CD14-positive monocyte (primary cell): ENCODE data around the gene MAML3. TPM values are rescaled to one million over a fixed set of nuclear protein-coding genes. Genes with fewer than 3 reads are reported as not detected.

Source experiments
- DNase-seq, 3 donors: peaks; one replicate each; pipeline ENCODE4 v3.0.0-alpha.2; 2011 to 2022
- H2AFZ ChIP-seq: 2 replicates; pipeline ENCODE4 v1.6.0; 2012; ENCODE audit warnings: mild to moderate bottlenecking, low read depth, low read length, inconsistent platforms; ENCODE audit not compliant: insufficient read depth, poor library complexity, severe bottlenecking
- H3K27ac ChIP-seq, 2 donors: 1 replicate in 1 of 2; 2 replicates in 1 of 2; pipeline ENCODE4 v1.5.1; 2012 to 2013; ENCODE audit warnings: low read length in 2 of 2, control low read depth in 1 of 2, inconsistent platforms in 1 of 2, low read depth in 1 of 2, mild to moderate bottlenecking in 1 of 2
- H3K27me3 ChIP-seq, 2 donors: one replicate each; pipeline versions ENCODE4 v1.6.0 to v1.6.1; 2011 to 2013; ENCODE audit warnings: low read length in 2 of 2; ENCODE audit not compliant: control insufficient read depth in 2 of 2, insufficient read depth in 2 of 2
- H3K36me3 ChIP-seq, 2 donors: replicated peaks in 1 of 2; 1 replicate in 1 of 2; 2 replicates in 1 of 2; pipeline versions ENCODE4 v1.5.1 to v1.6.1; 2012 to 2013; ENCODE audit warnings: low read length in 2 of 2, control low read depth in 1 of 2, inconsistent platforms in 1 of 2, mild to moderate bottlenecking in 1 of 2; ENCODE audit not compliant: insufficient read depth in 2 of 2, control insufficient read depth in 1 of 2
- H3K4me1 ChIP-seq, 2 donors: 1 replicate in 1 of 2; 2 replicates in 1 of 2; pipeline versions ENCODE4 v1.5.1 to v1.6.1; 2012 to 2013; ENCODE audit warnings: low read length in 2 of 2, control low read depth in 1 of 2, inconsistent platforms in 1 of 2, mild to moderate bottlenecking in 1 of 2, moderate library complexity in 1 of 2; ENCODE audit not compliant: insufficient read depth in 2 of 2, control insufficient read depth in 1 of 2
- H3K4me2 ChIP-seq: replicated peaks from 2 replicates; pipeline ENCODE3; 2012; ENCODE audit warnings: low read length, moderate library complexity, mild to moderate bottlenecking; ENCODE audit not compliant: poor library complexity, severe bottlenecking; ENCODE audit errors: extremely low read depth
- H3K4me3 ChIP-seq, 3 experiments: fragments of 200-600 bp in 1 of 3; sonication (generic) in 1 of 3; replicated peaks in 1 of 3; 1 replicate in 2 of 3; 2 replicates in 1 of 3; pipeline ENCODE4 v1.5.1; 2011 to 2013; ENCODE audit warnings: low read length in 3 of 3, mild to moderate bottlenecking in 3 of 3, control low read depth in 2 of 3, low read depth in 2 of 3, inconsistent platforms in 1 of 3, moderate library complexity in 1 of 3
- H3K79me2 ChIP-seq: 2 replicates; pipeline ENCODE4 v1.6.0; 2012; ENCODE audit warnings: mild to moderate bottlenecking, control low read depth, inconsistent platforms, low read length, moderate library complexity; ENCODE audit not compliant: insufficient read depth
- H3K9ac ChIP-seq: 2 replicates; pipeline ENCODE4 v1.6.0; 2017; ENCODE audit warnings: low read length, mild to moderate bottlenecking; ENCODE audit not compliant: insufficient read depth, poor library complexity, severe bottlenecking
- H3K9me3 ChIP-seq, 2 donors: replicated peaks in 1 of 2; 1 replicate in 1 of 2; 2 replicates in 1 of 2; pipeline versions ENCODE4 v1.5.1 to v1.6.1; 2012 to 2013; ENCODE audit warnings: low read length in 2 of 2, control low read depth in 1 of 2; ENCODE audit not compliant: control insufficient read depth in 1 of 2, insufficient read depth in 1 of 2
- H4K20me1 ChIP-seq: 2 replicates; pipeline ENCODE4 v1.6.0; 2012; ENCODE audit warnings: mild to moderate bottlenecking, low read length, control low read depth, moderate library complexity; ENCODE audit not compliant: insufficient read depth
- H3K27ac Mint-ChIP-seq, 7 donors: one replicate each; pipeline ENCODE4 v1.8.0; 2020; ENCODE audit warnings: mild to moderate bottlenecking in 7 of 7, mixed read lengths in 7 of 7, moderate library complexity in 6 of 7, inconsistent platforms in 2 of 7
- H3K27me3 Mint-ChIP-seq, 3 donors: one replicate each; pipeline ENCODE4 v1.8.0; 2021 to 2022; ENCODE audit warnings: low read depth in 3 of 3, mild to moderate bottlenecking in 3 of 3, mixed read lengths in 3 of 3, moderate library complexity in 3 of 3, inconsistent platforms in 1 of 3
- H3K36me3 Mint-ChIP-seq, 2 donors: one replicate each; pipeline ENCODE4 v1.8.0; 2020; ENCODE audit warnings: mixed read lengths in 2 of 2, inconsistent platforms in 1 of 2, mild to moderate bottlenecking in 1 of 2
- H3K4me1 Mint-ChIP-seq: one replicate; pipeline ENCODE4 v1.8.0; 2020; ENCODE audit warnings: mild to moderate bottlenecking, mixed read lengths
- H3K4me3 Mint-ChIP-seq, 2 donors: one replicate each; pipeline ENCODE4 v1.8.0; 2020; ENCODE audit warnings: mild to moderate bottlenecking in 2 of 2, mixed read lengths in 2 of 2, moderate library complexity in 1 of 2
- H3K9me3 Mint-ChIP-seq, 7 donors: one replicate each; pipeline ENCODE4 v1.8.0; 2020 to 2022; ENCODE audit warnings: mixed read lengths in 7 of 7, mild to moderate bottlenecking in 6 of 7, moderate library complexity in 6 of 7, inconsistent platforms in 2 of 7
- CTCF ChIP-seq: fragments of 200-600 bp; IDR thresholded peaks from one replicate; pipeline ENCODE4 v1.8.0; 2022; ENCODE audit warnings: antibody characterized with exemption, mild to moderate bottlenecking
- WGBS: methylation state at CpG from one replicate; pipeline ENCODE4 v1.1.5; 2013; ENCODE audit warnings: missing lambda C conversion rate; ENCODE audit not compliant: insufficient coverage; 5-methylcytosine and 5-hydroxymethylcytosine counted together
- intact Hi-C, 2 donors: fragments of 100-400 bp; cut with micrococcal nuclease; formaldehyde crosslinking; loops; one replicate each; pipeline versions ENCODE4 v1.15.0 to v1.15.1; 2023
- polyA plus RNA-seq, 3 donors: library from polyadenylated mRNA; depleted of rRNA in 1 of 3; unstranded in 2 of 3; stranded (reverse) in 1 of 3; fragments of 300-500 nt in 2 of 3; fragments of >200 nt in 1 of 3; fragmentation: Illumina TruSeq in 2 of 3; gene quantifications; 1 replicate in 2 of 3; 2 replicates in 1 of 3; pipeline ENCODE4 v1.2.3, GENCODE V29; 2012 to 2021

MAML3 gene
- polyA plus RNA-seq, 3 donors: 1.5 to 6.5 (median 2.3) TPM

DNA sequence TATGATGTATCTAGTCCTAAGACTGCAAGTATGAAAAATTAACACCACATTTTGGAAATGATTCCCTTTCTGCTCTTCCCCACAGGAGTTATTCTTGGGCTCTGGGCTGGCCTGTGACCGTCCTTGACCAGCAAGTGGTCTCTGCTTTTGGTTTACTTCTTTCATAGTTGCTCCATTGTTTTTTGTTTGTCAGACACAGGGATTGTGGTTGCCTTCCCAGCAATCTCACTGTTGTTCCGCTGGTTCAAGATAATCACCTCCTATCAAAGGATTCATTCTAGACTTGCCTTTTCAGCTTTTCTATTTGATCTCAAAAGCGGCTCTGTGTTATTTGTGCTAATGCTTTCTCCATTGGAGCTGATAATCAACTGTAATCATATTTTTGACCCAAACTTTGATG is 269.5 kb downstream of the MAML3 start:
- 86% methylated on average over 1 of the region's 3 CpGs for WGBS
- TF ChIP-seq CTCF: no peak
- Histone ChIP-seq H3K27me3 (no peaks in the 10 kb centered on the region), H3K79me2 (peaks cover 5% of the 10 kb centered on the region), H3K9ac (no peak overlapping the region), H4K20me1 (peaks cover 6% of the 10 kb centered on the region), H3K27ac (no peak overlapping the region), H3K4me2 (no peak overlapping the region), H3K36me3 (peaks cover 4 to 7% of the 10 kb centered on the region in 2 donors), H3K4me3 (no peak overlapping the region), H2AFZ (no peak overlapping the region), H3K9me3 (no peaks in the 10 kb centered on the region), H3K4me1 (peaks cover 3 to 7% of the 10 kb centered on the region in 2 donors)
- no peak for DNase-seq
- intact Hi-C loops: no loop called here
- H3K36me3 Mint-ChIP-seq: peaks cover 14 to 21% of the 10 kb centered on the region in 2 donors
- peaks cover 0 to 3% (median 2%) of the 10 kb centered on the region in 7 donors for H3K9me3 Mint-ChIP-seq
- peaks cover 0 to 4% (median 0%) of the 10 kb centered on the region in 3 donors for H3K27me3 Mint-ChIP-seq
- H3K4me1 Mint-ChIP-seq: peaks cover 14% of the 10 kb centered on the region
- H3K27ac Mint-ChIP-seq: no peak overlapping the region
- no peak overlapping the region for H3K4me3 Mint-ChIP-seq

- H3K4me3 Mint-ChIP-seq: no peak overlapping the region
- H3K36me3 Mint-ChIP-seq: peaks cover 10 to 15% of the 10 kb centered on the region in 2 donors
Measured at GRCh38 chr4:139880841-139881240, 273.1 kb downstream of the MAML3 start.

More at GRCh38 chr4:139880841-139881240, 273.1 kb downstream of the MAML3 start:
- Mint-ChIP-seq H3K27me3 (peaks cover 0 to 3% (median 0%) of the 10 kb centered on the region in 3 donors), H3K4me1 (peaks cover 12% of the 10 kb centered on the region), H3K9me3 (peaks cover 0 to 3% (median 2%) of the 10 kb centered on the region in 7 donors), H3K27ac (no peak overlapping the region)
- intact Hi-C loops: no loop called here
- Histone ChIP-seq H3K4me2 (no peak overlapping the region), H3K27ac (no peak overlapping the region), H3K4me1 (no peaks in the 10 kb centered on the region), H2AFZ (no peak overlapping the region), H3K36me3 (no peaks in the 10 kb centered on the region), H4K20me1 (peaks cover 14% of the 10 kb centered on the region), H3K4me3 (no peak overlapping the region), H3K27me3 (no peaks in the 10 kb centered on the region), H3K79me2 (peaks cover 10% of the 10 kb centered on the region), H3K9me3 (no peaks in the 10 kb centered on the region), H3K9ac (no peak overlapping the region)
- WGBS: 100% methylated on average over 1 of the region's 5 CpGs
- TF ChIP-seq CTCF: no peak
- DNase-seq: no peak
